Stimulated activated CD8-positive, alpha-beta memory T cell treated with anti-CD3 and anti-CD28 coated beads, Interleukin-2, amount 100 ng/mL, for 48 hours (primary cell): Measurements from ENCODE around the gene MICU1.
"Not testable (repeated sequence)": the region's sequence is repeated elsewhere in the genome, so short reads cannot be mapped to it uniquely, and the experiment has no call there.

Source experiments
- DNase-seq, 2 donors: peaks; one replicate each; pipeline ENCODE4 v3.0.0-alpha.2; 2020; ENCODE audit warnings: low read depth in 2 of 2

MICU1 gene

GRCh38 chr10:72561745-72562166 is 64.1 kb downstream of the MICU1 start:
- no peak for DNase-seq

- no peak for DNase-seq
These were observed 68.5 kb downstream of the MICU1 start for GRCh38 chr10:72557362-72557761.

GRCh38 chr10:72552857-72553256 is 73.0 kb downstream of the MICU1 start:
- DNase-seq: no peak

- no peak for DNase-seq
These were observed 75.6 kb downstream of the MICU1 start for GRCh38 chr10:72550239-72550638.

- no peak for DNase-seq
These were observed 80.3 kb downstream of the MICU1 start for GRCh38 chr10:72545546-72545945.

- DNase-seq: not testable (repeated sequence)
These were observed 82.0 kb downstream of the MICU1 start for GRCh38 chr10:72543855-72544254.

GRCh38 chr10:72542396-72542815 is 83.5 kb downstream of the MICU1 start:
- DNase-seq: no peak

- DNase-seq: no peak
These were observed 84.5 kb downstream of the MICU1 start for GRCh38 chr10:72541337-72541736.

- no peak for DNase-seq
These were observed 85.6 kb downstream of the MICU1 start for GRCh38 chr10:72540193-72540807.

- DNase-seq: no peak
These were observed 86.7 kb downstream of the MICU1 start for GRCh38 chr10:72539137-72539536.

- no peak for DNase-seq
These were observed 100.2 kb downstream of the MICU1 start for GRCh38 chr10:72525689-72526088.

- no peak for DNase-seq
These were observed 100.6 kb downstream of the MICU1 start for GRCh38 chr10:72525277-72525676.

GRCh38 chr10:72524489-72524888 is 101.4 kb downstream of the MICU1 start:
- DNase-seq: no peak

GRCh38 chr10:72523932-72524396 is 101.9 kb downstream of the MICU1 start:
- no peak for DNase-seq

GRCh38 chr10:72523062-72523461 is 102.8 kb downstream of the MICU1 start:
- no peak for DNase-seq

GRCh38 chr10:72517244-72517643 is 108.6 kb downstream of the MICU1 start:
- no peak for DNase-seq

GRCh38 chr10:72515455-72515854 is 110.4 kb downstream of the MICU1 start:
- DNase-seq: no peak

GRCh38 chr10:72513910-72514309 is 112.0 kb downstream of the MICU1 start:
- DNase-seq: no peak

- no peak for DNase-seq
These were observed 114.4 kb downstream of the MICU1 start for GRCh38 chr10:72511459-72511858.

GRCh38 chr10:72509941-72510340 is 115.9 kb downstream of the MICU1 start:
- no peak for DNase-seq

- no peak for DNase-seq
These were observed 116.6 kb downstream of the MICU1 start for GRCh38 chr10:72509206-72509799.

- DNase-seq: no peak
These were observed 117.8 kb downstream of the MICU1 start for GRCh38 chr10:72508033-72508432.

- no peak for DNase-seq
These were observed 119.4 kb downstream of the MICU1 start for GRCh38 chr10:72506474-72506873.

- no peak for DNase-seq
These were observed 120.4 kb downstream of the MICU1 start for GRCh38 chr10:72505435-72505834.
